Endothelial cell of umbilical vein (primary cell): ENCODE data around the gene SEMA4C.

Experiments used
- EZH2 ChIP-seq: IDR thresholded peaks from 2 replicates; pipeline ENCODE4 v1.6.1; 2012; ENCODE audit warnings: borderline replicate concordance, low read depth, mild to moderate bottlenecking, moderate library complexity, low read length, inconsistent platforms; ENCODE audit not compliant: severe bottlenecking
- FOS ChIP-seq: IDR thresholded peaks from 2 replicates; pipeline ENCODE4 v1.6.1; 2011; ENCODE audit warnings: mild to moderate bottlenecking, low read length, moderate library complexity, borderline replicate concordance; ENCODE audit not compliant: insufficient read depth
- GATA2 ChIP-seq: IDR thresholded peaks from 2 replicates; pipeline ENCODE4 v1.7.0; 2011; ENCODE audit warnings: low read depth, mild to moderate bottlenecking, moderate library complexity, mixed read lengths, low read length; ENCODE audit not compliant: insufficient read length, insufficient read depth
- MYC ChIP-seq: IDR thresholded peaks from one replicate; pipeline ENCODE4 v1.6.1; 2011; ENCODE audit warnings: mild to moderate bottlenecking, low read depth, low read length
- POLR2A ChIP-seq: IDR thresholded peaks from 2 replicates; pipeline ENCODE4 v1.6.1; 2012; ENCODE audit warnings: low read depth, mild to moderate bottlenecking, control low read depth, low read length
- POLR2AphosphoS5 ChIP-seq: IDR thresholded peaks from 2 replicates; pipeline ENCODE4 v1.6.1; 2012; ENCODE audit warnings: low read depth, mild to moderate bottlenecking, control low read depth, low read length, moderate library complexity; ENCODE audit not compliant: insufficient read depth
- TF ChIP-seq, protein P1 (sequence below), 2 donors: IDR thresholded peaks; 1 replicate in 1 of 2; 2 replicates in 1 of 2; pipeline ENCODE4 v1.5.1; 2011; ENCODE audit warnings: low read length in 2 of 2, mild to moderate bottlenecking in 2 of 2, moderate library complexity in 2 of 2, control low read depth in 1 of 2, inconsistent platforms in 1 of 2, low read depth in 1 of 2; ENCODE audit not compliant: insufficient read depth in 1 of 2; ENCODE audit errors: extremely low read depth in 1 of 2
- TF ChIP-seq, protein P2 (sequence below): IDR thresholded peaks from 2 replicates; pipeline ENCODE4 v1.6.1; 2011; ENCODE audit not compliant: insufficient read depth, insufficient read length

DNA sequence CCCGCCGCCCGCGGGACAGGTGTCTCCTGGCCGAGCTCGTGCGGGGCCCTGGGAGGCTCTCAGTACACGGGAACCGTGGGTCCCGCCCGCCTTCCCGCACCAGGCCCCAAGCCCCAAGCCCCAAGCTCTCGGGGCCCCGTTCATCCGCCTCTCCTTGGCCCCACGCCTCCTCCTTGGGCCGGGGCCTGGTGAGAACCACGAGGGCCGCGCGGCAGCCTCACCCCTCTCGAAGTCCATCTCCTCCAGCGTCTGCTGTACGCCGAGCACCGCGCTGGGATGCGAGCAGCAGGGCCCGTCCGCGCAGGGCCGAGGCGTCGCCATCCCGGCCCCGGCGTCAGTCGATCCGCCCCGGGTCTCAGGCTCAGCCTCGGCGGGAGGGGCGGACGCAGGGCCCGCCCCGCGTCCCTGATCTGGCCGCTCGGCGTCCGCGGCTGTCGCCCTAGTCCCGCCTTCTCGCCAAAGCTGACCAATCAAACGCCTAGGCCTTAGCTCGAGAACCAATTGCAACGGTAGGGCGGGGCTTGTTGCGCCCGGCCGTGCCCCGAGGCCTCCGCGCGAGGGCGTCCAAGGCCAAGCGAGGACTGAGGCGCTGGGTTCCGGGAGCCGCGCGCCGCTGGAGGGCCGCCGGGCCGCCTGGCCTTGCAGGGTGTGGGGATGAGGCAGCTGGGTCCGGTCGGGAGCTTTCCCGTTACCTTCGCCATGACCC is 12.1 kb downstream of the SEMA4C start, which contains the start of gene ANKRD39:
- TF ChIP-seq POLR2AphosphoS5 = peak; percentile 80
- no peak for TF ChIP-seq EZH2
- peak; percentile 86 for TF ChIP-seq POLR2A
- TF ChIP-seq, protein P1, sequence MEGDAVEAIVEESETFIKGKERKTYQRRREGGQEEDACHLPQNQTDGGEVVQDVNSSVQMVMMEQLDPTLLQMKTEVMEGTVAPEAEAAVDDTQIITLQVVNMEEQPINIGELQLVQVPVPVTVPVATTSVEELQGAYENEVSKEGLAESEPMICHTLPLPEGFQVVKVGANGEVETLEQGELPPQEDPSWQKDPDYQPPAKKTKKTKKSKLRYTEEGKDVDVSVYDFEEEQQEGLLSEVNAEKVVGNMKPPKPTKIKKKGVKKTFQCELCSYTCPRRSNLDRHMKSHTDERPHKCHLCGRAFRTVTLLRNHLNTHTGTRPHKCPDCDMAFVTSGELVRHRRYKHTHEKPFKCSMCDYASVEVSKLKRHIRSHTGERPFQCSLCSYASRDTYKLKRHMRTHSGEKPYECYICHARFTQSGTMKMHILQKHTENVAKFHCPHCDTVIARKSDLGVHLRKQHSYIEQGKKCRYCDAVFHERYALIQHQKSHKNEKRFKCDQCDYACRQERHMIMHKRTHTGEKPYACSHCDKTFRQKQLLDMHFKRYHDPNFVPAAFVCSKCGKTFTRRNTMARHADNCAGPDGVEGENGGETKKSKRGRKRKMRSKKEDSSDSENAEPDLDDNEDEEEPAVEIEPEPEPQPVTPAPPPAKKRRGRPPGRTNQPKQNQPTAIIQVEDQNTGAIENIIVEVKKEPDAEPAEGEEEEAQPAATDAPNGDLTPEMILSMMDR (IDR thresholded peaks at IDR 0.05; ENCODE audit: extremely low read depth in 1 of 2, insufficient read depth in 1 of 2, low read depth in 1 of 2, low read length in 2 of 2) = peak; percentile 82 to 83
- no peak for TF ChIP-seq GATA2
- TF ChIP-seq, protein P2, sequence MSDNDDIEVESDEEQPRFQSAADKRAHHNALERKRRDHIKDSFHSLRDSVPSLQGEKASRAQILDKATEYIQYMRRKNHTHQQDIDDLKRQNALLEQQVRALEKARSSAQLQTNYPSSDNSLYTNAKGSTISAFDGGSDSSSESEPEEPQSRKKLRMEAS = peak; percentile 21
- TF ChIP-seq FOS = no peak
- no peak for TF ChIP-seq MYC
